Measurements from ENCODE around the gene RSPH3. TPM values are rescaled to one million over a fixed set of nuclear protein-coding genes. Genes with fewer than 3 reads are reported as not detected.
"Not testable (repeated sequence)": the region's sequence is repeated elsewhere in the genome, so short reads cannot be mapped to it uniquely, and the experiment has no call there.

The RSPH3 gene
- total RNA-seq, 1 donor from 2014 or later, result 25.2 TPM

DNA sequence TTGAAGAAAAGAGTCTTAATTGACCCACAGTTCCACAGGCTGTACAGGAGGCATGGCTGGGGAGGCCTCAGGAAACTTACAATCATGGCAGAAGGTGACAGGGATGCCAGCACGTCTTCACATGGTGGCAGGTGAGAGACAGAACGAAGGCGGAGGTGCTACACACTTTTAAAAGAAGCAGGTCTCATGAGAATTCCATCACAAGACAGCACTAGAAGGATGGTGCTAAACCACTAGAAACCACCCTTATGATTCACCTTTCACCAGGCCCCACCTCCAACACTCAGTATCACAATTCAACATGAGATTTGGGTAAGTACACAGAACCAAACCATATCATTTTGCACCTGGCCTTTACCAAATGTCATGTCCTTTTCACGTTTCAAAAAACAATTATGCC is 23.9 kb upstream of the RSPH3 start:
- DNase-seq (ENCODE audit: low spot score), result no peak

DNA sequence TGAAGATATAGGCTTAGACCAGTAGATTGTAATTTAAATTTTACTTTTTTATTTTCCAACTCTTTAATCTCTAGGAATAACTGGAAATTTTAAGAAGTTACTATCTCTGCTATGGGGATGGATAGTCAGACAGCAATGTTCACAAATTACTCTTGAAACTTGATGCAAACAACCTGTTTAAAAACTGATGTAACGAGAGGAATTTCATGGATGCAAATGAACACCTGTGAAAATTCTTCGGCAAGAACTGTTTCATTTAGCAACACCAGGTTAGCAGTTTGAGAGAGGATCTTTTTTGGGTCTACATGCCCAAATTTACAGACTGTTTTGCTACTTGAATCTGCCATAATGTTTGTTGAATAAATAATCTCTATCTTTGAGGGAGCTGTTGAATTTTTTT is 20.0 kb upstream of the RSPH3 start:
- DNase-seq (ENCODE audit: low spot score), result no peak

DNA sequence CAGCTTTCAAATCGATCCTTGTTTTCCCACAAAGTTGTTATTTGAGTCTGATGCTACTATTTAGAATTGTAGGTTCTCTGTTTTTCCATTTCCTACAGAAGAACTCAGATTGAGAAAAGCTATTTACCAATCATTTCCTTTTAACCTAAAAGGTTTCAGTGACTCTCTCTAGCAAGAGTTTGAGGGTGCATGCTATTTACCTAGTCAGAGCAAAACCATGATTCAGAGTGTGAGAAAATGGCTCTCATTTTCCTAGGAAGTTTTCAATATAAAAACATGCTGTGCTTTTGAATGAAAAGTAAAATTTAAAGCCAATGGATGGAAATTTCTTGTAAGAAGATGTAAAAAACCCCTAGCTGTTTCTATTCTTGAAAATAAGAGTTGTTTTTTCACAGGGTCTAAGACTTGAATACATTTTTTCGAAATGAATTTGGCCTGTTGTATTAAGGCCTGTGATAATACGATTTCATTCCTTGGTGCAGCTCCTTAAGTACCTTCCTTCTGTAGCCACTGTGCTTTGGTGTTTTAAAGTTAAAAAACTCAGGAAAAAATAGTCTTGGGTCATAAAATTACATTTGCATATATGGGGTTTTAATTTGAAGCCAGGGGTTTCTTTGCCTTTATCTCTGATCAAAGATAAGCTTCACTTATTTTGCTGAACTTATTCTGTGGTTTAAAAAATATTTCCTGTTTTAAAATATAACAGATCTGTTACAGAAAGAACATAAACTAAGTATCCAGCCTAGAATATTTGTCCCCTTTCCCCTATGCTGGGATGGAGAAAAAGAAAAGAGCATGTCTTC is 18.0 kb upstream of the RSPH3 start:
- no peak for DNase-seq (ENCODE audit: low spot score)

DNA sequence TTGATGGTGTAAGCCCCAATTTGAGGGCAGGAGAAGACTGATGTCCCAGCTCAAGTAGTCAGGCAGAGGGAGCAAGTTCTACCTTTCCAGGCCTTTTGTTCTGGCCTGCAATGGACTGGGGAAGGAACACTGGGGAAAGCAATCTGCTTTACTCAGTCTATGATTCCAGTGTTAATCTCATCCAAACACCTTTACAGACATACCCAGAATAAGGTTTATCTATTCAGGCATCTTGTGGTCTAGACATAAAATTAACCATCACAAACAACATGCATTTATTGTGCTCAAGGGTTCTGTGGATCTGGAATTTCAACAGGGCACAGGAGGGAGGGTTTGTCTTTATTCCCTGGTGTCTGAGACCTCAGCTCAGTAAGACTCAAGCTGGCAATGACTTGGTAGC is 14.4 kb upstream of the RSPH3 start:
- DNase-seq (ENCODE audit: low spot score), result no peak

DNA sequence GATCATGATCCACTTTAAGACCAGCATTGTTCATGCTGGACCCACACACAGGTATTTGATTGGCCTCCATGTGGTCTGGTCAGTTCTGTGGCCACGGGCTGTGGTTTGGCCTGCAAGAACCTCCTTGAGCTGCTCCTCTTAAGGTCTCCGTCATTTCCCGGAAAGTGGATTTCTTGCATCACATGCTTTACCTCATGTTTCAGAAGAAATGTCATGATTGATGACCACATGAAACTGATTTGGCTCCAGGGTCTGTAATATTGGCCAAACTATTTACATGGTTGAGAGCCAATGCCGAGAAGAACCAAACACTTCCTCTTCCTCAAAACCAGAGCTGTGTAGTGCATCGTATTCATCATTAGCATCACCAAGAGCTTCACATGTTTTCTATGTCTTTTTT is 13.2 kb upstream of the RSPH3 start:
- no peak for DNase-seq (ENCODE audit: low spot score)

DNA sequence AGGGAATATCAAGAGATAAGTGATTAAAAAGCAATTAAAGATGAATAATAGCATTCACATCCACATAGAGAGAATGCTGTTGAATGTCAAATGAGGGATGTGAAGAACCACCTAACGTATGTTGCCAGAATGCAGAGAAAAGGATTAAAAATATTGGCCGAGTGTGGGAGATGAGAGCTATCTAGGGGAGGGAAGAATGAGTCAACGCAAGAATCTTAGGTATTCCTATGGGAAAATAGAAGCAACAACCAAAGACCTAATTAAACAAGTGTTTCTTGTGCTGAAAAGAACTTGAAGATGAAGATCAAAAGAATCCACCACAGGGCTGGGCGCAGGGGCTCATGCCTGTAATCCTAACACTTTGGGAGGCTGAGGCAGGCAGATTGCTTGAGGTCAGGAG is 12.2 kb upstream of the RSPH3 start:
- DNase-seq (ENCODE audit: low spot score), result no peak

DNA sequence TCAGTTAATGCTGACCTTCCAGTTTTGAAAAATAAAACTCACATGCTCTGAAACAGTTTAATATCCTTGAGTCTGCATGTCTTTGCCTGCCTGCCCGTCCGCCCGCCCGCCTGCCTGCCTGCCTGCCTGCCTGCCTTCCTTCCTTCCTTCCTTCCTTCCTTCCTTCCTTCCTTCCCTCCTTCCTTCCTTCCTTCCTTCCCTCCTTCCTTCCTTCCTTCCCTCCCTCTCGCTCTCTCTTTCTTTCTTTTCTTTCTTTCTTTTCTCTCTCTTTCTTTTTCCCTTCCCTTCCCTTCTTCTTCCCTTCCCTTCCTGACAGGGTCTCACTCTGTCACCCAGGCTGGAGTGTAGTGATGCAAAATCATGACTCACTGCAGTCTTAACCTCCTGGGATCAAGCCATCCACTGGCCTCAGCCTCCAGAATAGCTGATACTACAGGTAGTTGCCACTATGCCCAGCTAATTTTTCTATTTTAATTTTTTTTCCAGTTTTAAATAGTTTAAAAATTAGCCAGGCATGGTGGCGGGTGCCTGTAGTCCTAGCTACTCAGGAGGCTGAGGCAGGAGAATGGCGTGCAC is 10.1 kb upstream of the RSPH3 start:
- DNase-seq (ENCODE audit: low spot score), result not testable (repeated sequence)

DNA sequence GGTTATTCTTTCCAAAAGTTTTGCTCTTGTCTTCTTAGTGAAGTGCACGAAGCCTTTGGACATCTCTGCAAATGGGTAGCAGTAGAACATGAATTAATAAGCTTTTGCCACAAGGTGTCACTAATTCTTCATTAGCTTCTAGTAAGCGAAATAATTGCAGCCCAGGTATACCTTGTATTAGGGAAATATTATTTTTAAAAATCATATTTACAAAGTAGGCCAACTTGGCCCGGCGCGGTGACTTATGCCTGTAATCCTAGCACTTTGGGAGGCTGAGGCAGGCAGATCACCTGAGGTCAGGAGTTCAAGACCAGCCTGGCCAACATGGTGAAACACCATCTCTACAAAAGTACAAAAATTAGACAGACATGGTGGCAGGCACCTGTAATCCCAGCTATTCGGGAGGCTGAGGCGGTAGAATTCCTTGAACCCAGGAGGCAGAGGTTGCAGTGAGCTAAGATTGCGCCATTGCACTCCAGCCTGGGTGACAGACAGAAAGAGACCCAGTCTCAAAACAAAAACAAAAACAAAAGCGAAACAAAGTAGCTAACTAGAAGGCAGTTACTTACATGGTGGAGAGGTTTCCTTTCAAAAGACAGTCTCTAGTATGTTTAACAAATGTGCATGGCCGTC is 8.8 kb upstream of the RSPH3 start:
- no peak for DNase-seq (ENCODE audit: low spot score)

DNA sequence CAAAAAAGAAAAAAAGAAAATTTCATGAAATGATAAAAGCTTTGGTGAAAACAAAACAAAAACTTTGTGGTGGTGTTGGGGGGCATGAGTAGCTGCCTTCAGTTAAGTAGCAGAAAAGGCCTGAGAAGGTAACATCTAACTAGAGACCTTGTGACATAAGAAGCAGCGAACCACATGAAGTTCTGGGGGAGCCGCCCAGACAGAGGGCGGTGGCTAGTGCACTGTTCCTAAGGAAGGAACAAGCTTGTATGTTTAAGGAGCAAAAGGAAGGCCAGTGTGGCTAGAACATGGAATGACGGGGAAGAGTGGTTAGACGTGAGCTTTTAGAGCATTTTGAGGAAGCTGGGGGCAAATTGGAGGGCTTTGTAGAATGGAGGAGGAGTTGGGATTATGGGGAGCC is 7.5 kb upstream of the RSPH3 start:
- no peak for DNase-seq (ENCODE audit: low spot score)

DNA sequence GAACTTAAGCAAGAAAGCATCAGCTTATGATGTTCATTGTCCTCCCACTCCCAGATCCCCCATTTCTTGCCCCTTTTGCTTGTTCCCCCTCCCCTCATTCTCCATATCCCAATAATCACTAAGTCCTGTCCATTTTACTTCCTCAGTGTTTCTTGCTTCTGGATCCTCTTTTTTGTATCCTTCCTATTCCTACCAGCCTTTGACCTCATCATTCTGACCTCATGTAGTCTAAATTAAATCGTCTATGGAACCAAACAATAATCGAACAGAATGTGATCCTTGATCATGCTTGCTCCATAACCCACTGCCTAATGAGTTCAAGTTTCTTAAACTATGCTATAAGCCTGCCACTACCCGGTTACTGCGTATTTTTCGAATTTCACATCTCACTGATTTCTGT is 5.4 kb upstream of the RSPH3 start:
- no peak for DNase-seq (ENCODE audit: low spot score)

DNA sequence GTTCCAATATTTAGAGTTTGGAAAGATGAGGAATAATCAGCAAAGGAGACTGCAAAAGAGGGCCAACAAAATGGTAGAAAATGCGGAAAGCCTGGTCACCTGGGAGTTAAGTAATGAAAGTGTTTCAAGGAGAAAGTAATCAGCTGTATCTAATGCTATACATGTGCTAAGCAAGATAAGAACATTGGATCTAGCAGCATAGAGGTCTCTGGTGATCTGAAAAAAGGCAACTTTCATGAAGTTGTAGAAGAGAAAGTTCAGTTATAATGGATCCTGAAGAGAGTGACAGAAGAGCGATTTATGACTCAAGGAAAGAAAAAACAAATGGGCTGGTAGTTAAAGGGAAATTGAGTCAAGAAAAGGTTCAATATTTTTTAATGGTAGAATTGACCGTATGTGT is 4.6 kb upstream of the RSPH3 start:
- no peak for DNase-seq (ENCODE audit: low spot score)

DNA sequence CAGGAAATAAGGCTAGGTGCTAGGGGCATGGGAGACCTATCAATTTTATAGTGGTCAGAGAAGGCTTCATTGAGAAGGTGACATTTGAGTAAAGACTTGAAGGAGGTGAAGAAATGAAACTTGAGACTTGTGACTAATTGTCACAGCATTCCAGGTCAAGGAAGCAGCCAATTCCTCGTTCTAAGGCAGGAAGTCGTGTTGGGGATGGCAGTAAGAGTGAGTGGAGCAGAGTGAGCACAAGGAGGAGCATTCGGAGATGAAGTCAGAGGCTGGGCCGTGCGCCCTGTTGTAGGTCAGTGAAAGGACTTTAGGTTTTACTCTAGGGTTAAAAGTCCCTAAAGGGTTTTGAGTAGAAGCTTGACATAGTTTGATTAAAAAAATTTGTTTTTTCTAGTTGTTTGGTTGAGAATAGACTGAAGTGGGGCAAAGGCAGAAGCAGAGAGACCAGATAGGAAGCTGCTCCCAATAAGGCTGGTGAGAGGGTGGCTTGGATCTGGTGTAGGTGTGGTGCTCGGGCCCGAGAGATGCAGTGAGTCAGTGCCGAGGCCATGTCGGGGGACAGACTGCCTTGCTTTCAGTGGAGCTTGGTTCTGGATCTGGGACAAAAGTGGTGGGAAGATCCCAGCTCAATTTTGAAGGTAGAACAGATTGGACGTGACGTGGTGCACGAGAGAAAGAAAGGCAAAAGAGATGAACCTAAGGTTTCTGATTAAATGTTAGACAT is 2.6 kb upstream of the RSPH3 start:
- no peak for DNase-seq (ENCODE audit: low spot score)

DNA sequence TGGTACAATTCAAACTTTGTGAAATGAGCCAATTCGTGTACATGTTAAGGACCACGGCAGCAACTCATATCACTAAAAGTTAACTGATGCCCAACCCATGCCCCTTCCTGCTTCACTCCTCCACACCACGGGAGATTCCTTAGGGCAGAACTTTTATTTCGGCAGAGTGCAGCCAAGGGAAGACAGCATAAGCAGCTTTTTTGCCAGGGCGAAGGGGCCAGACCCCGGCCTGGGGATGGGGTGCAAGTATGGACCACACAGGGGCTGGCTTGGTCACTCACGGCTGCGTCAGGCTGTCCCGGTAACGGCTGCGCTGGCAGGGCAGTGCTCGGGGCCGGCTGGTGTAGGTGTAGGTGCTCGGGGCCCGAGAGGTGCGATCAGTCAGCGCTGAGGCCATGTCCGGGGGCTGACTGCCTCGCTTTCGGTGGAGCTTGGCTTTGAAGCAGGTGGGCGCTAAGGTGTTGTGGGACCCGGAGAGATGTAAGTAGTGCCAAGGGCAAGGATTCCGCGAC is 792 bp downstream of the RSPH3 start:
- DNase-seq (ENCODE audit: low spot score), result peak; percentile 16

DNA sequence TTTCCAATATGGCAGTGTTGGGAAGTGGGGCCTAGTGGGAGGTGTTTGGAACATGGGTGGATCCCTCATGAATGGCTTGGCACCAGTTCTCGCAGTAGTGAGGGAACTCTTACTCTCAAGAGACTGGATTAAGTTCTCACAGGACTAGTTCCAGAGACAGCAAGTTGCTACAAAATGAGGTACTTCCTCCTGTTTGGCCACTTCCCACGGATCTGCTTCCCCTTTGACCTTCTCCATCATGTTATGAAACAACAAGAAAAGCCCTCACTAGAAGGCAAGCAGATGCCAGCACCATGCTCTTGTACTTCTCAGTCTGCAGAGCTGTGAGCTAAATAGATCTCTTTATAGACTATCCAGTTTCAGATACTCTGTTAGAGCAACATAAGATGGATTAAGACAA is 3.1 kb downstream of the RSPH3 start:
- no peak for DNase-seq (ENCODE audit: low spot score)

DNA sequence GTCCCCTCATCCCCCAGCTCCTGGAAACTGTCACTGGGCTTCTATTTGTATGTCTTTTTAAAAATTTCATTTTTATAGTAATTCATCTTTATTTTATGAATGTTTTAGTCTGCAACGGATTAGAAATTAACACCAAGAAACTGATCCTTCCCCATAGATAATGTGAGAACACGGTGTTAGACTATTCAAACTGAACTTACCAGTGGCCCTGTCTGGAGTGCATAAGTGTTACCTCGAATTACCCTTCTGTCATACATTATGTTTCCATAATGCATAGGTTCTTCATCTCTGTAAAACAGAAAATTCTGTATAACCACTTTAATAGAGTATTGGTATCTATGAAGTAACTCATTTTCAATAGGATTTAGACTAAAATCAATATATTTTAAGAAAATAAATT is 6.4 kb downstream of the RSPH3 start:
- DNase-seq (ENCODE audit: low spot score), result no peak

DNA sequence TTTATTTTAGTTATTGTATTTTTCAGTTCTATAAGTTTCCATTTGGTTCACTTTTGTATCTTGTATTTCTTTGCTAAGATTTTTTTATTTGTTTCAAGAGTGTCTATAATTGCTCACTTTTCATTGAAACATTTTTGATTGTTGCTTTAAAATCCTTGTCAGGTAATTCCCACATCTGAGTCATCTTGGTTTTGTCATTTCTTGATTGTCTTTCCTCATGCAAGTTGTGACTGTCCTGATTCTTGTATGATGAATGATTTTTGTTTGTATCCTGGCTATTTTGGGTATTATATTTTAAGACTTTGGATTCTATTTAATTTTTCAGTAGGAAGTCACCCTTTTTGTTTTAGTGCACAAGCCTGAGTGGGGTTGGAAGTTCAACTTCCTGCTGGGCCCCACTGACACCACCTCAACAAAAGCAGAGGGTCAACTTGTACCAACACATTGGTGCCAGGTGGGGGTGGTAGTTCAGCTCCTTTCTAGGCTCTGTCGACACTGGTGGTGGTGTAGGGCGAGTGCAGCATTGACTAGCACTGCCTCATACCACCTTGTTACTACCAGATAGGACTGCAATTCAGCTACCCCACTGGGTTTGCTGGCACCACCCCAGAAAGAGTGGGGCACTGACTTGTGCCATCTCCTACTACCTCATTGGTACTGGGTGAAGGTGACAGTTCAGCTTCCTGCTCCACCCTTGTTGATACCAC is 8.8 kb downstream of the RSPH3 start:
- no peak for DNase-seq (ENCODE audit: low spot score)

DNA sequence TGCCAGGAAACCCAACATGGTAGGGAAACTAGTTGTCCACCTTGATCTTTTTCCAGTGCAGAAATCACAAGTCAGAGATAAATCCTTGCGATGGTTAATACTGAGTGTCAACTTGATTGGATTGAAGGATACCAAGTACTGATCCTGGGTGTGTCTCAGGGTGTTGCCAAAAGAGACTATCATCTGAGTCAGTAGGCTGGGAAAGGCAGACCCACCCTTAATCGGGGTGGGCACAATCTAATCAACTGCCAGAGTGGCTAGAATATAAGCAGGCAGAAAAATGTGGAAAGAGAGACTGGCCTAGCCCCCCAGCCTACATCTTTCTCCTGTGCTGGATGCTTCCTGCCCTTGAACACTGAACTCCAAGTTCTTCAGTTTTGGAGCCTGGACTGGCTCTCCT is 10.3 kb downstream of the RSPH3 start:
- not testable (repeated sequence) for DNase-seq (ENCODE audit: low spot score)

DNA sequence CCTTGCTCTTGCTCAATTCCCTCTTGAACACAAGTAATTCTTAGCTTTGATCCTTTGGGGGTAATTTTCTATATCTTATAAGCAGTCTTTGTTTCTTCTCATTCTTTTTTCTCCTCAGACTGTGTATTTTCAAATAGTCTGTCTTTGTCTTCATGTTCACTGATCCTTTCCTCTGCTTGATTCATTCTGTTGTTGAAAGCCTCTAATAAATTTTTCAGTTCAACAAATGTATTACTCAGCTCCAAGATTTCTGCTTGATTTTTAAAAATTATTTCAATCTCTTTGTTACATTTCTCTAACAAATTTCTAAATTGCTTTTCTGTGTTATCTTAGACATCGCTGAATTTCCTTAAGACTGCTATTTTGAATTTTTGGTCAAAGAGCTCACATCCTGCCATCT is 11.5 kb downstream of the RSPH3 start:
- DNase-seq (ENCODE audit: low spot score), result no peak

DNA sequence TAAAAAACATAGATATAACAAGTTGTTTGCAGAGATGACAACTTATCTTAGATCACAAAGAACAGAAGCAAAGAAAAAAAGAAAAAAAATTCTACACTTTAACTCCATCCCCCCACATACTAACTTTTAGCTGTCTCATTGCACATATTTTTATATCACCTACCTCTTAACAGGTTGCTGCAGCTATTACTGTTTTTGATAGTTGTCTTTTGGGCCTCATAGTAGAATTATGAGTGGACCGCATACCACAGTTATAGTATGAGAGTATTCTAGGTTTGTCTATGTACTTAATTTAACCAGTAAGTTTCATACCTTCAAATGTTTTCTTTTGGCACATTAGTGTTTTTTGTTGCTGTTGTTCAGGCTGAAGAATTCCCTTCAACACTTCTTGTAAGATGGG is 12.3 kb downstream of the RSPH3 start:
- DNase-seq (ENCODE audit: low spot score), result no peak

DNA sequence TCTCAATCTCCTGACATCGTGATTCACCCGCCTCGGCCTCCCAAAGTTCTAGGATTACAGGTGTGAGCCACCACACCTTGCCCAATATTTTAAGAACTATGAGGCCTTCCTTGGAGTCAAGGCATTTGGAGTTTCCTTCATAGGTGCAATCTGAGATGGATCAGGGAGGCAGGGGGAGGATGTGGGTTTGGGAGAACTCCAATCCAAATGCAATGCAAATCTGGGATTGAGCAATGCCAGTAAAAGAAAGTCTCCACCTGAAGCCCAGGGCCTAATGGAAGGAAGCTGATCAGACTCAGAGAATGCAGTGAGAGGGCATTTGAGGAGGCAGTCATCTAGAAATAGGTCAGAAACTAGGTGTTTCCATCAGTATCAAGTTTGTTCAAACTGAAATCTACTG is 21.2 kb downstream of the RSPH3 start:
- DNase-seq (ENCODE audit: low spot score), result no peak

DNA sequence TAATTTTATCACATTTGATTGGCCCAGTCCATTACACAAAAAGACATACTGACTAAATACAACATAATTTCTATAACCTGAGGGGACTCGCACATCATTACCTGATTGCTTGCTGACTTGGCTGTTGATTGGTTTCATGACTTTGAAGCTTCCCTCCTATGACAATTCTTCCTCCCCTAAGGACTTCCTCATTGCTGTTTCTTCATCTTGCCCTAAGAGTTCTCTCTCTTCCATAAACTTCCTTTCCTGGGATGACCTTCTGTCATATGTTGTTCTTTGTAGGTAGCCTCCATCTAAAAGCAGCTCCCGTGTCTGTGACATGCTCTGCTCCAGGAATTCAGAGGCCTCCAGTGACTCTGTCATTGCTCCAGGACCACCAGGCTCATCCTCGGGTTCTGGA is 22.6 kb downstream of the RSPH3 start:
- DNase-seq (ENCODE audit: low spot score), result no peak

All from mucosa of gallbladder (tissue), 1 donor.